Measurements from ENCODE around the gene ARID4B. TPM values are rescaled to one million over a fixed set of nuclear protein-coding genes. Genes with fewer than 3 reads are reported as not detected.

Gene ARID4B
- total RNA-seq, 1 experiment from 2014 or later: 17.6 TPM

DNA sequence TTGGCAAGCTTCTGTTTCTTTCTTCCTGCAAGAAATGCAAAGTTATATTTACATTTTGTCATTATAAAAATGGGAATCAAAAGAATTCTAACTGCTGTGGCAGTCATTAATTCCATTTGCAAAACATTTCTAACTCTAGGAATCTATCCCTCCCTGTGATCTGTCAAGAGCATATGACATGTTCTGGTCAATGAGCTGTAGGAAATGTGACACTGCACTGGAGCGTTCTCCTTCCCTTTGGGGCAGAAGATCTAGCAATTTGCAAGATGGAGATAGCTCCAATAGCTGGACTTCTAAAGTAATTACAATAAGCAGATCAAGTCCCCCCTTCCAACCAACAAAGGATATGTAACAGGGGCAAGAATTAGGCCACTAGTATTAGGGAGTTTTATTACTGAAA, 205.6 kb downstream of the ARID4B start:
- no peak for DNase-seq (ENCODE audit: low spot score)
- intact Hi-C loops (cut with micrococcal nuclease; ENCODE audit: unreplicated experiment): no loop called here
- ChIA-PET POLR2A (ENCODE audit: low non-redundant PET) (no interaction called here), CTCF (no interaction called here)
- H3K4me1 ChIP-seq (ENCODE audit: insufficient read depth, low read length, poor library complexity, severe bottlenecking): no peaks in the 10 kb centered on the region
- TF ChIP-seq, protein P1, sequence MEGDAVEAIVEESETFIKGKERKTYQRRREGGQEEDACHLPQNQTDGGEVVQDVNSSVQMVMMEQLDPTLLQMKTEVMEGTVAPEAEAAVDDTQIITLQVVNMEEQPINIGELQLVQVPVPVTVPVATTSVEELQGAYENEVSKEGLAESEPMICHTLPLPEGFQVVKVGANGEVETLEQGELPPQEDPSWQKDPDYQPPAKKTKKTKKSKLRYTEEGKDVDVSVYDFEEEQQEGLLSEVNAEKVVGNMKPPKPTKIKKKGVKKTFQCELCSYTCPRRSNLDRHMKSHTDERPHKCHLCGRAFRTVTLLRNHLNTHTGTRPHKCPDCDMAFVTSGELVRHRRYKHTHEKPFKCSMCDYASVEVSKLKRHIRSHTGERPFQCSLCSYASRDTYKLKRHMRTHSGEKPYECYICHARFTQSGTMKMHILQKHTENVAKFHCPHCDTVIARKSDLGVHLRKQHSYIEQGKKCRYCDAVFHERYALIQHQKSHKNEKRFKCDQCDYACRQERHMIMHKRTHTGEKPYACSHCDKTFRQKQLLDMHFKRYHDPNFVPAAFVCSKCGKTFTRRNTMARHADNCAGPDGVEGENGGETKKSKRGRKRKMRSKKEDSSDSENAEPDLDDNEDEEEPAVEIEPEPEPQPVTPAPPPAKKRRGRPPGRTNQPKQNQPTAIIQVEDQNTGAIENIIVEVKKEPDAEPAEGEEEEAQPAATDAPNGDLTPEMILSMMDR (conservative IDR thresholded peaks at IDR 0.05; ENCODE audit: low read depth, low read length): no peak
- TF ChIP-seq EZH2 (IDR thresholded peaks at IDR 0.05; ENCODE audit: borderline replicate concordance, low read depth, low read length, poor library complexity, severe bottlenecking): no peak
- no peaks in the 10 kb centered on the region for H3K27me3 ChIP-seq (replicated peaks; ENCODE audit: insufficient read depth, low read depth, low read length, poor library complexity)
- no peaks in the 10 kb centered on the region for H3K9me3 ChIP-seq (ENCODE audit: low read depth, low read length, poor library complexity, severe bottlenecking)
- peaks cover 34% of the 10 kb centered on the region for H3K36me3 ChIP-seq (ENCODE audit: insufficient read depth, low read length, poor library complexity, severe bottlenecking)
- H3K4me3 ChIP-seq (ENCODE audit: low read depth, low read length, poor library complexity, severe bottlenecking): no peak overlapping the region
- no TSS peak for BruUV-seq (replicated peaks)
- H3K27ac ChIP-seq (ENCODE audit: low read depth, low read length, poor library complexity, severe bottlenecking): no peak overlapping the region

Small RNAs within 50 kb of the gene (microRNA-seq; reads per million reads assigned to microRNA genes)
- gene MIR4753: not detected

Other genes starting within 250 kb of the ARID4B start
- gene TOMM20, start 199.3 kb downstream of the ARID4B start, total RNA-seq (2021): 72.6 and 74.0 TPM in 2 replicates
- gene RBM34, start 166.9 kb downstream of the ARID4B start, total RNA-seq (2021): 67.2 and 69.4 TPM in 2 replicates
- gene GGPS1, start 391 bp upstream of the ARID4B start, total RNA-seq (2021): 26.8 and 30.4 TPM in 2 replicates
- 22.1 and 26.3 TPM in 2 replicates for gene TBCE, start 39.2 kb upstream of the ARID4B start, total RNA-seq (2021)
- gene B3GALNT2, start 176.3 kb upstream of the ARID4B start, total RNA-seq (2021): 18.4 and 18.6 TPM in 2 replicates

Measured in A673 (cell line).